ENCODE data around the gene F8A3.
"Not testable (repeated sequence)": the region's sequence is repeated elsewhere in the genome, so short reads cannot be mapped to it uniquely, and the experiment has no call there.

DNA sequence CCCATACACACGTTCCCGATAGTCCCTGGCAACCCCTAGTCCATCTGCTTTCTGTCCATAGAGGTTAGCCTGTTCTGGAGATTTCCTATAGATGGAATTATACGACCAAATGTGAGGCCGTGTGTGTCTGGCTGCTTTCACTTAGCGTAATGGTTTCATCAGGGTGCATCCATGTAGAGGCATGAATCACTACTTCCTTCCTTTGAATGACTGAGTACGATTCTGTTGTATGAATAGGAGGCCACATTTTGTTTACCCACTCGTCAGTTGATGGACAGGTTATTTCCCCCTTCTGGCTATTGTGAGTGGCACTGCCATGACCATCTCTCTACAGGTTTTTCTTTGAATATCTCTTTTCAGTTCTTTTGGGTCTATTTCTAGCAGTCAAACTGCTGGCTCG is 2.1 kb upstream of the F8A3 start:
- not testable (repeated sequence) for TF ChIP-seq POLR2AphosphoS5 (IDR thresholded peaks at IDR 0.05; ENCODE audit: borderline replicate concordance, low read depth, low read length); EZH2 (IDR thresholded peaks at IDR 0.05); FOXP2 (optimal IDR thresholded peaks at IDR 0.05; ENCODE audit: control extremely low read depth, extremely low read length, insufficient read depth)

All from SK-N-MC (cell line).